GM19468 (cell line): ENCODE results near the gene TMEM94.
"Not testable (repeated sequence)": the region's sequence is repeated elsewhere in the genome, so short reads cannot be mapped to it uniquely, and the experiment has no call there.

Source experiments
- ATAC-seq: cut with Tn5 transposase; IDR thresholded peaks from one replicate; pipeline ENCODE4 v1.9.1; 2021; ENCODE audit warnings: mild to moderate bottlenecking, moderate library complexity, moderate number of reproducible peaks; ENCODE audit not compliant: unreplicated experiment; ENCODE audit errors: extremely low read depth

TMEM94 gene

GRCh38 chr17:75507733-75508719 is 51.6 kb downstream of the TMEM94 start:
- no peak for ATAC-seq

DNA sequence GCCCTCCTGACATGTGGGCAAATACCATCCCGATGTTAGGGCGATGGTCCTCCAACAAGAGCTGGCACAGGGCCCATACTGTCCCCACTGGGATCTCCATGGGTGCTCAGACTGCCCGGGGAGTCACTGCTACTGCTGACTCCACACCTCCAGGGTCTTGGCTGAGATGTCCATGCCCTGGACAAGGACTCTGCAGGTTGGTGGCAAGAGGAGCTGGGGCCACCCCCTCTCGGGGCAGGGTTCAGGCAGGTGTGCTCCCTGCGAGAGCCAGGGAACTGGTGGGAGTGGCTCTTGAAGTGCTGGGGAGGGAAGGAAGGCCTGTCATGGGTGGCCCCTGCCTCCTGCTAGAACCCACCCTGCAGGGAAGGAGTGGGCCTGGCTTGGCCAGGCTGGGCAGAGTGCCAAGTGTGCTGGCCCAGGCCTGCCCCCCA is 52.5 kb downstream of the TMEM94 start:
- no peak for ATAC-seq

DNA sequence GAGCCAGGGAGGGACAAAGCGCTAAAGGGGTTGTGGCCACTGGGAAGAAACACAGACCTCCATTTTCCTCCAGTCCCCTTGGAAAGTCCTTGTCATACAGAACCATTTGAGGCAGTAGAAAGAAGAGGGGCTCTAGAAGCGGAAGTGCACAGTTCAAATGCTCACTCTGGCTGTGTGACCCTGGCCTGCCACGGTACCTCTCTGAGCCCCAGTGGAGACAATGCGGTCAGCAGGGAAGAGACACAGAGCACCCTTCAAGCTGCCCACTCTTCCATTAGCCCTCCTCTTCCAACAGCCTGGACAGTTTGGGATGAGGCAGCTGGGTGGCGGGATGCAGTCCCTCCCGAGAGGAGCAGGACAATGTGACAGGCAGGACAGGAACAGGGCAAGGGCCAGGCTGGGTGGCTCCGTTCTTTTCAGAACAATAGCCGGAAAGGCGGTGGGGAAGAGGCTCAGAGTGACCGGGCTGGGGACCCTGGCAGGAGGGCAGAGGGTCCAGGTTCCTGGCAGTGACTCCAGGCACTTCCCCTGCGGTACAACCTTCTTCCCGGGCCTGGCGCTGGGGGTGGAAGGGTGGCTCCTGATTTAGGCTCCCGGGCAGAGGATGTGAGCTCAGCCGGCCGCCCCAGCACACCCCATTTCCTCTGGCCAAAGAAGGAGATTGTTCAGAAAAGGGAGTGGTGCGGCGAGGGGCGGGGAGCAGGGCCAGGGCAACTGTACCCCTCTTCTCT is 53.3 kb downstream of the TMEM94 start:
- no peak for ATAC-seq

DNA sequence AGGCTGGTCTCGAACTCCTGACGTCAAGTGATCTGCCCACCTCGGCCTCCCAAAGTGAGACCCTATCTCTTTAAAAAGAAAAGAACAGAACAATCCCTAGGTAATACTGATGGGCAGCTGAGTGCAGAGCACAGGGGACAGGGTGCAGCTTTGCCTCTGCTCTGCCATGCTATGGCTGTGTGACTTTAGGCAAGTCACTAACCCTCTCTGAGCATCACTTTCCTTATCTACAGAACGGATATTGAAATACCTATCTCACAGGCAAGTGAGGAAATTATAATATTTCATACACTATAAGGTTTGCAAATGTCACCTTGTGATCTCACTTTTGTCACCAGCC is 54.8 kb downstream of the TMEM94 start:
- no peak for ATAC-seq

DNA sequence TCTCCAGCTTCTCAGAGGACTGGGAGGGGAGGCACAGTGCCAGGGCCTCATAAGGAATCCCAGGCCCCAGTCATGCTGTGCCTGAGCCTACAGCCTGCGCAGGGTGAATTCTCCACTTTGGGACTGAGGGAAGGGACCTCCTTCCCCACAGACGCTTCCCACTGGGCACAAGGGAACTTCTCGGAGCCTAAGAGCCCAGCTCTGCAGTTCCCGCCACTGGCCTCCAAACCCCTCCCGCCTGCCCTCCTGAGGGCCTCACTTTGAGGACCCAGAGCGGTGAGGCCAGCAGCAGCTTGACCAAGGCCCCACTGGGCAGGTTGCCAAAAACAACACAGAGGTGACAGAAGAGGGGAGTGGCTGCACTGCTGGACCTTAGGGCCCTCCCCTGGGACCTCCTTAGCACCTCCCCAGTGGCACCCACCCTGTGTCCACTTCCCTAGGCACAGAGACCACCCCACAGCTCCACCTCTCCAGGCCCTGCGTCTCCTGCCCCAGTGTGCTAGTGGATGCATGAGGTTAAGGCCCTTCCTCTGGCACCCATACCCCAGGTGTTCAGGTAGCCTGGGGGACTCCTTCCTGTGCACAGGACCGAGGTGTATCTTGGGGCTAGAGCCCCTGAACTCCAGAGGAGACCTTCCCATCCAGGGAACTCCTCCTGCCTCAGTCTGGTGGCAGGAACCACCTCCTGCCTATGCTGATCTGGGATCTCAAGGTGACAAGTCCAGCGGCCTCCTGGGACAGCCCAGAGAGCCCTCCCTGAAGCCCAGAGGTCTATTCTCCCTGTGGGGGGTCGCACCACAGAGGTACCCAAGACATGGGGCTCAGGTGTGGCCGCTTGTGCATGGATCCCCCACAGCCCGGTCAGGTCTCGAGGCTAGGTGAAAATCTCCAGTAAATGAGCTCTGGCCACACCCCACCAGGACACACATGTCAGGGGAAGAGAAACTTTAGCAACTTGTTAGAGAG is 55.5 kb downstream of the TMEM94 start:
- ATAC-seq: no peak

- no peak for ATAC-seq
Observed at GRCh38 chr17:75512926-75513640, 56.6 kb downstream of the TMEM94 start.

DNA sequence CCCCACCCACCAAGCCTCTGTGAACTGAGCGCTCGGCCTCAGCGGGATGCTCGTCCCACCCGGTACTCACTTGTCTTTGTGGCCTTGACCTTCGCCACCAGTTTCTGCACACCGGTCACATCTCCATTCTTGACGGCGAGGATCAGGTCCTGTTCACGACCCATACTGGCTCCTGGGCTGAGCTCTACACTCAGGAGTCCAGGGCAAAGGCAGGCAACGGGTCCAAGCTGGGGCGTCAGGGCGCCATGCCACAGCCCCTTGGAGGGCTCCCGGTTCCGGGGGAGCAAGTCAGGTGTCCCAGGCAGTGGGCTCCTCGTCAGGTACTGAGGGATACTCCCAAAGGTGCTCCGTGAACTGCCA is 57.2 kb downstream of the TMEM94 start:
- ATAC-seq: no peak

DNA sequence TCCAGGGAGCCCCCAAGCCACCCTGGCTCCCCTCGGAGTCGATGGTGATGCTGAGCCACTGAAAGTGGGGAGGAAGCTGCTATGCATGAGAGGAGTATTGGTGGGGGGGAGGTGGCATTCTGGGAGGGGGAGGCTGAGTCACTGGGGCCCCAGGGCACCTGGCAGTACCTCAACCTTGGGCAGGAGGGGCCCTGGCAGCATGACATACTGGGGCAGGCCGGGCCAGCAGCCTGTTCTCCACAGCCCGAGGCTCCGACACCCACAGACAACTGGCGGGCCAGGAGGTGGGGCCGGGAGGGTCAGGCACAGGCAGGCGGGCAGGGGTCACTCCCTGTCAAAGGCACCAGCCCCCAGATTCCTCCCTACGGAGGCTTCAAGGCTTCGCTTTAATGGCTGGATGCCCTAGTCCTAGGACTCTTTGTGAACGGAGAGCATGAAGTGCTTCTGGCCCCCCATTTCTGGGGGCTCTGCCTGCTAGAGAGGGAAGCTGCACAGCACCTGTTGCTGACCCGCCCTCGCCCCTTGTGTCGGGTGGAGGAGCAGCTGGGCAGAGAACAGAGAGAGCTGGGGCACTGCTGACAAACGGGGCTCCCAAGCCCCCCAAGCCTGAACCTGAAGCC is 58.0 kb downstream of the TMEM94 start:
- no peak for ATAC-seq

GRCh38 chr17:75514919-75515495 is 58.6 kb downstream of the TMEM94 start:
- ATAC-seq: no peak

DNA sequence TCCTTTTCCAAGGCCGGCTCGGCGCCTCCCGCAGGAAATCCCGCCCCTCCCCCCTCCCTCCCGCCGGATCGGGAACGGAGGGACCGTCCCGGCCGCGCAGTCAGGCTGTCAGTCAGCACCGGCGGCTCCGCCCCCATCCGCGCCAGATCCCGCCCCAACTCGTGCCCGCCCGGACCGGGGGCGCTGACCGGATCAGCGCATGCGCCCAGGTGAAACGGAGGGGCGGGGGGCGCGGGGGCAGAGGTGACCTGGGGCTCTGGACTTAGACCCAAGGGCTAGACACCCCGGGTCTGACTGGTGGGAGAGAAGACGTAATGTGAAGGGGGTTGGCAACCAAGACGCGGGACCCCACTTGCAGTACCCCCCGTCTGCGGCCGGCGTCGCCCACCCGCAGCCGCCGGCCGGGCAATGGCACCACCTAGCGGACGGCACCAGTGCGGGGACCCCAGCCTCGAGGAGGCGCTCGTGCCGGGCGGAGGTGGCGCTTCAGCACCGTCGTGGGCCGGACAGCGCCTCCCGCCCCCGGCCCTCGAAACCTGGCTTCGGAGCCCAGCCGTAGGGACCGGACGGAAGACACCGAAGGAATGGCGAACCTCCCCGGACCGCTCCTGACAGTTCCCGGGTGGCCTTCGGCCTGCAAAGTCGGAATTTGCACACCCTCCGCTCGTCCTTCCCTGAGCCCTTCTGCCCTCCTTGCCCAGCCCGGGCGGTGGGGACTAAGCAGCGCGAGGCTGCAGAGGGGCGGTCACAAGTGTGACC is 59.2 kb downstream of the TMEM94 start, which contains the start of gene CASKIN2:
Gene CASKIN2, minus strand, starts transcription at position 42 of the 759 bp plus-strand sequence. CDS start 1,733 bp downstream, outside the sequence.
- ATAC-seq: no peak

DNA sequence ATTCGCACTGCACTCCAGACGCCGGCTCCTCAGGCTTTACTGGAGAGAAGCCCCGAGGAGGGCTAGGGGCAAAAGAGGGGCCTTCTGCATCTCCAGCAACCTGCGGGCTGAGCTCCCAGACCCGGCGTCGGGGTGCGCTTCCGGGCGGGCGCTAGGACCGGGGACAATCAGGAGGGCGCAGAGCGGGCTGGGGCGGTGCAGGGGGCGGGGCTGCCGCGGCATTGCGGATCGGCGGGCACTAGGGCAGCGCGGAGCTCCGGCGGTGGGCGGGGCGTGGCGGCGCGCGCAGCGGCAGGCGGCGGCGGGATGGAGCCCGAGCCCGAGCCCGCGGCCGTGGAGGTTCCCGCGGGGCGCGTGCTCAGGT is 59.8 kb downstream of the TMEM94 start, which contains the start of gene TSEN54:
Gene TSEN54, plus strand, starts transcription at position 274 of the 364 bp plus-strand sequence. Its CDS starts 33 bp downstream, at position 307.
- ATAC-seq: peak; percentile 36

DNA sequence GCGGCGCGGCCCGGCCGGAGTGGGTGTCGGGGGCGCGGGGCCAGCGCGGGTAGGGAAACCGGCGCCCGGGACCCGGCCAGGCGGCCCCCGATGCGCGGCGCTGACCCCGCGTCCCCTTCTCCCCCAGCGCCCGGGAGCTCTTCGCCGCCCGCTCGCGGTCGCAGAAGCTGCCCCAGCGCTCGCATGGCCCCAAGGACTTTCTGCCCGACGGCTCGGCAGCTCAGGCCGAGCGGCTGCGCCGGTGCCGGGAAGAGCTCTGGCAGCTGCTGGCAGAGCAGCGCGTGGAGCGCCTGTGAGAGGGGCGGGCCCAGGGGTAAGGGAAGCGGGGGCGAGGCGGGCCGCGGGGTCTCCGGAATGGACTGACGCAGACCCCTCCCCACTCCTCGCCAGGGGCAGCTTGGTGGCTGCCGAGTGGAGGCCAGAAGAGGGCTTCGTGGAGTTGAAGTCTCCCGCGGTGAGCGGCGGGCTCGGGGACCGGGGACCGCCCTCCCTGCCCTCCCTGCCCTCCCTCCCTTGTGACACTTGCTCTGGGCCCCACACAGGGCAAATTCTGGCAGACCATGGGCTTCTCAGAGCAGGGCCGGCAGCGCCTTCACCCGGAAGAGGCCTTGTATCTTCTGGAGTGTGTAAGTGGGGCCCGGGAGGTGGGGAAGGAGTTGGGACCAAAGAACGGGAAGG is 60.3 kb downstream of the TMEM94 start:
- peak; percentile 3 for ATAC-seq

DNA sequence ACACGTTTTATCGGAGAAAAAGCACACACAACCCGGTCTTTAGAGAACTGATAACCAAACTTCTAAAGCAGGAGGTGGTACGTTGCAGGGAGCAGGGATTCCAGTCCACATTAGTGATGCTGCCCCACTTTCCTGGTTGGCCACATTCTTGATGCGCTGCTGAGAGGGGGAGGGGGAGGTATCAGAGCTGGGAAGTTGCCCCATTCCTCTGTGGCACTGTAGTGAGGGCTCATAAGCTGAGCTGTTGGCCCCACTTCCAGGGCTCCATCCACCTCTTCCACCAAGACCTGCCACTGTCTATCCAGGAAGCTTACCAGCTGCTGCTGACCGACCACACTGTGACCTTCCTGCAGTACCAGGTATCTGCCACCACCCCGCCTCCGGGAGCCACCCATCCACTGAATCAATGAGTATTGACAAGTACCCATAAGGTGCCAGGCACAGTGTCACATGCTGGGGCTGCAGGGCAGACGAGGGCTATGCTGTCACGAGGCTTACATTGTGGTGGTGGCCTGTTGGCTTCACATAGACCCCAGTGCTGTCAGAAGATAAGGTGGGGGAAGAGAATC is 60.9 kb downstream of the TMEM94 start:
- no peak for ATAC-seq

DNA sequence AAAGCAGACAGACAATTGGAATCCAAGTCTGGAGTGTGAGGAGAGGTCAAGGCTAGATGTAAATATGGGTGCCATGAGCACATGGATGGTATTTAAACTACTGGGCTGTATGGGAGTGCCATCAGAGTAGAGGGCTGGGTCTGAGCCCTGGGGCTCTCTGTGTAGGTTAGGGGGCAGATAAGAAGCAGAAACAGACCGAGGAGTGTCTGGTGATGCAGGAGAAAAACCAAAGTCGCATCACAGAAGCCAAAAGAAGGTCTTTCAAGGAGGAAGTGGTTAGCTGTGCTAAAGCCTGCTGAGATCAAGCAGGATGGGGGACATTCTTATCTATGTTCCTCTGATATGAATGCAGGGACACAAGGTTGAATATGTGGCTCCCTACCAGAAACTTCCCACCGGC is 61.8 kb downstream of the TMEM94 start:
- no peak for ATAC-seq

DNA sequence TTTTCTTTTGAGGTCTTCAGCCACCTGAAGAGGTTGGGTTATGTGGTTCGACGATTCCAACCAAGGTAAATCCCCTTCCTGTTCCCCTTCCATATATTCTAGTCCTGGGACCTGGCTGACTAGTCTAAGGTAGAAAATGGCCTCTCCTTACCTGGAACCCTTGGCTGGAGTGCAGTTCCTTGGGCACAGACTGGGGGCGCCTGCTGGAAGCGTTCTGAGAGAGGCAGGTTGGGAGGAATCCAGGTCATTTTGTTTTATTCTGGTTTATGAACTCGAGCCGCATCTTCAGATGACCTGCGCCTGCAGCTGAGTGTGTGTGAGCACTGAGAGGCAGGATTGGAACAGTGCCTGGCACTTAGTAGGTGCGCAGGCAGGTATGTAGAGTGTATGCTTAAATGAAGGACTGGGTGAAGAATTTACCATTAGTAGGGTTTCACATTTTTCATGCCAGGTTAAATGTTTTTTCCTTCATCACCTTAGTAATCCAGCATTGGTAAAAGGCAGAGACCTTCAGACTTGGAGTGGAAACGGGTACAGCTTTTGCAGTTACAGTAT is 62.6 kb downstream of the TMEM94 start:
- ATAC-seq: no peak

DNA sequence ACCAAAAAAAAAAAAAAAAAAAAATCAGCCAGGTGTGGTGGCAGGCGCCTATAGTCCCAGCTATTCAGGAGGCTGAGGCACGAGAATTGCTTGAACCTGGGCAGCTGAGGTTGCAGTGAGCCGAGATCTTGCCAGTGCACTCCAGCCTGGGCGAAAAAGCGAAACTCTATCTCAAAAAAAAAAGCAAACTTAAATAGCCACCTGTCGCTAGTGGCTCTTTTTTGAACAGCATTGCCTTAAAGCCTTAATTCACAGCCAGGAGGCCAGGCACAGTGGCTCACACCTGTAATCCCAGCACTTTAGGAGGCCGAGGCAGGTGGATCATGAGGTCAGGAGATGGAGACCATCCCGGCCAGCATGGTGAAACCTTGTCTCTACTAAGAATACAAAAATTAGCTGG is 64.0 kb downstream of the TMEM94 start:
- ATAC-seq: not testable (repeated sequence)

DNA sequence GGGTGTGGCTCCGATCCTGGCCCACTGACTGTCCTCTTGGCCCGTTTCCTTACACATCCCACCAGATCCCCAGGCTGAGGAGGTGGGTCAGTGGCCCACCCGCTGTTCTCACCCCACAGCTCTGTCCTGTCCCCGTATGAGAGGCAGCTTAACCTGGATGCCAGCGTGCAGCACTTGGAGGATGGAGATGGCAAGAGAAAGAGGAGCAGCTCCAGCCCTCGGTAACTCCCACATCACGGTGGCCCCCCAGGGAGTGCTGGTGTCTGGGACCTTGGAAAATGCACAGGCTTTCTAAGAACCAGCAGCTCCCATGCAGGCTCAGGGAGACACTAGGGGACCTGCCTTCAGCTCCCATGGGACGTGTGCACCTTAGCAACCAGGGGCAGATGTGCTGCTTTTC is 64.9 kb downstream of the TMEM94 start:
- no peak for ATAC-seq
